HepG2 (cell line): ENCODE measurements around the gene COA5.

Source experiments
- ELK4 ChIP-seq: sonication (generic); formaldehyde crosslinking; IDR thresholded peaks from 2 replicates; pipeline ENCODE4 v1.9.0; 2021; ENCODE audit warnings: missing genetic modification reagents, borderline replicate concordance
- FOSL1 ChIP-seq: sonication (generic); formaldehyde crosslinking; IDR thresholded peaks from 2 replicates; pipeline ENCODE4 v1.9.0; 2021; ENCODE audit warnings: missing genetic modification reagents, borderline replicate concordance
- FOXO4 ChIP-seq: sonication (generic); formaldehyde crosslinking; conservative IDR thresholded peaks from 2 replicates; pipeline ENCODE4 v1.8.1; 2023; ENCODE audit warnings: missing genetic modification reagents
- HNF1B ChIP-seq: sonication (generic); formaldehyde crosslinking; IDR thresholded peaks from 2 replicates; pipeline ENCODE4 v1.5.1; 2020; ENCODE audit warnings: mild to moderate bottlenecking, moderate library complexity, missing genetic modification reagents
- MAFK ChIP-seq, 2 experiments: IDR thresholded peaks in 1 of 2; conservative IDR thresholded peaks in 1 of 2; 2 replicates each; pipeline ENCODE4 v1.6.1; 2011; ENCODE audit warnings: improper control_type of control experiment in 2 of 2, low read length in 2 of 2
- POLR2AphosphoS5 ChIP-seq: IDR thresholded peaks from 2 replicates; pipeline ENCODE4 v1.6.1; 2012; ENCODE audit warnings: low read depth, low read length
- RELA ChIP-seq: sonication (generic); formaldehyde crosslinking; IDR thresholded peaks from 2 replicates; pipeline ENCODE4 v1.4.0; 2020; ENCODE audit warnings: missing genetic modification reagents
- ZNF138 ChIP-seq: sonication (generic); formaldehyde crosslinking; IDR thresholded peaks from 2 replicates; pipeline ENCODE4 v1.5.0; 2020; ENCODE audit warnings: mild to moderate bottlenecking, low read depth, missing genetic modification reagents
- ZNF264 ChIP-seq: sonication (generic); formaldehyde crosslinking; IDR thresholded peaks from 2 replicates; pipeline ENCODE4 v1.4.0; 2020; ENCODE audit warnings: missing genetic modification reagents
- ZNF317 ChIP-seq: sonication (generic); formaldehyde crosslinking; IDR thresholded peaks from 2 replicates; pipeline ENCODE4 v1.5.0; 2020; ENCODE audit warnings: mild to moderate bottlenecking, missing genetic modification reagents
- ZNF790 ChIP-seq: sonication (generic); formaldehyde crosslinking; IDR thresholded peaks from 2 replicates; pipeline ENCODE4 v1.8.0; 2022; ENCODE audit warnings: missing genetic modification reagents, mild to moderate bottlenecking, borderline replicate concordance
- ZSCAN29 ChIP-seq: sonication (generic); formaldehyde crosslinking; conservative IDR thresholded peaks from 2 replicates; pipeline ENCODE4 v1.4.0; 2020; ENCODE audit warnings: mild to moderate bottlenecking, missing genetic modification reagents

- TF ChIP-seq FOXO4 (CRISPR knock-in tag) (no peak), ELK4 (no peak), MAFK (conservative IDR thresholded peaks at IDR 0.05 in 1 of 2, IDR thresholded peaks at IDR 0.05 in 1 of 2; ENCODE audit: low read length in 2 of 2) (no peak), ZSCAN29 (CRISPR knock-in tag) (no peak), ZNF790 (CRISPR knock-in tag) (no peak), HNF1B (CRISPR knock-in tag) (peak; percentile 69), POLR2AphosphoS5 (no peak), ZNF138 (no peak), FOSL1 (CRISPR knock-in tag) (no peak), ZNF264 (CRISPR knock-in tag) (no peak), ZNF317 (CRISPR knock-in tag) (no peak), RELA (no peak)
These were observed 6.7 kb downstream of the COA5 start for GRCh38 chr2:98601532-98602132.
